ENCODE data around the gene B4GAT1.

The B4GAT1 gene

GRCh38 chr11:66365711-66366619, 18.5 kb upstream of the B4GAT1 start:
- DNase-seq (ENCODE audit: extremely low read depth, low read depth): no peak
- TF ChIP-seq CTCF (IDR thresholded peaks at IDR 0.05; ENCODE audit: low read depth, low read length): no peak

- DNase-seq (ENCODE audit: extremely low read depth, low read depth): no peak
- TF ChIP-seq CTCF (IDR thresholded peaks at IDR 0.05; ENCODE audit: low read depth, low read length): no peak
These were observed 17.7 kb upstream of the B4GAT1 start for GRCh38 chr11:66365166-66365565.

GRCh38 chr11:66363805-66364535, 16.5 kb upstream of the B4GAT1 start:
- no peak for DNase-seq (ENCODE audit: extremely low read depth, low read depth)

GRCh38 chr11:66363187-66363601, 15.8 kb upstream of the B4GAT1 start:
- DNase-seq (ENCODE audit: extremely low read depth, low read depth): no peak
- no peak for TF ChIP-seq CTCF (IDR thresholded peaks at IDR 0.05; ENCODE audit: low read depth, low read length)

More at GRCh38 chr11:66363805-66364535, 16.5 kb upstream of the B4GAT1 start:
- peak; percentile 57 for TF ChIP-seq CTCF (IDR thresholded peaks at IDR 0.05; ENCODE audit: low read depth, low read length)

GRCh38 chr11:66362481-66363147, 15.2 kb upstream of the B4GAT1 start:
- no peak for TF ChIP-seq CTCF (IDR thresholded peaks at IDR 0.05; ENCODE audit: low read depth, low read length)

GRCh38 chr11:66361502-66361941, 14.1 kb upstream of the B4GAT1 start:
- TF ChIP-seq CTCF (IDR thresholded peaks at IDR 0.05; ENCODE audit: low read depth, low read length): no peak
- no peak for DNase-seq (ENCODE audit: extremely low read depth, low read depth)

More at GRCh38 chr11:66362481-66363147, 15.2 kb upstream of the B4GAT1 start:
- no peak for DNase-seq (ENCODE audit: extremely low read depth, low read depth)
